SU-DHL-6 (cell line): ENCODE measurements around the gene CALCB.

Source experiments
- EZH2phosphoT487 ChIP-seq: fragments of 200-600 bp; sonication (generic), shearing (Covaris generic); conservative IDR thresholded peaks from 2 replicates; pipeline ENCODE4 v1.6.1; 2018; ENCODE audit warnings: mild to moderate bottlenecking, antibody characterized with exemption, low read length, moderate library complexity, mixed read lengths
- TF ChIP-seq, protein P1 (sequence below): fragments of 200-600 bp; sonication (generic); IDR thresholded peaks from one replicate; pipeline ENCODE4 v1.5.1; 2017; ENCODE audit warnings: antibody characterized with exemption, mild to moderate bottlenecking, low read length, moderate library complexity; ENCODE audit not compliant: insufficient read depth, poor library complexity, severe bottlenecking

DNA sequence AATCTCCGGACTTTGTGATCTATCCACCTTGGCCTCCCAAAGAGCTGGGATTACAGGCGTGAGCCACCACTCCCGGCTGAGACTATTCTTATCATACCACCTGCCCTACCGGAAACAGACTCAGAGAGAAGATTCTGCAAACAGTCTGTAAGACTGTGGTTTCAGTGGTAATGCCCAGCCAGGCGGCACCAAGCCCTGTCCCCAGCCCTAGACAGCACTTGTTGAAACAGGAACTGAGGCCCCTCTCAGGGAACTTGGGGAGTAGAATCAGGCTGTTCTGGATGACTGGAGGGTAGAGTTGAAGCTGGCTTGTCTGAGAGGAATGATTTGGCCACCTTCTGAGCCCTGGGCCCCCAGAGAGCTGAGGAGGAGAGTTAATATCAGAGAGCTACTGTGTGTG is 40.0 kb downstream of the CALCB start:
- TF ChIP-seq, protein P1, sequence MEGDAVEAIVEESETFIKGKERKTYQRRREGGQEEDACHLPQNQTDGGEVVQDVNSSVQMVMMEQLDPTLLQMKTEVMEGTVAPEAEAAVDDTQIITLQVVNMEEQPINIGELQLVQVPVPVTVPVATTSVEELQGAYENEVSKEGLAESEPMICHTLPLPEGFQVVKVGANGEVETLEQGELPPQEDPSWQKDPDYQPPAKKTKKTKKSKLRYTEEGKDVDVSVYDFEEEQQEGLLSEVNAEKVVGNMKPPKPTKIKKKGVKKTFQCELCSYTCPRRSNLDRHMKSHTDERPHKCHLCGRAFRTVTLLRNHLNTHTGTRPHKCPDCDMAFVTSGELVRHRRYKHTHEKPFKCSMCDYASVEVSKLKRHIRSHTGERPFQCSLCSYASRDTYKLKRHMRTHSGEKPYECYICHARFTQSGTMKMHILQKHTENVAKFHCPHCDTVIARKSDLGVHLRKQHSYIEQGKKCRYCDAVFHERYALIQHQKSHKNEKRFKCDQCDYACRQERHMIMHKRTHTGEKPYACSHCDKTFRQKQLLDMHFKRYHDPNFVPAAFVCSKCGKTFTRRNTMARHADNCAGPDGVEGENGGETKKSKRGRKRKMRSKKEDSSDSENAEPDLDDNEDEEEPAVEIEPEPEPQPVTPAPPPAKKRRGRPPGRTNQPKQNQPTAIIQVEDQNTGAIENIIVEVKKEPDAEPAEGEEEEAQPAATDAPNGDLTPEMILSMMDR: no peak
- no peak for TF ChIP-seq EZH2phosphoT487
